ENCODE results near the gene TMEM236.
"Not testable (repeated sequence)": the region's sequence is repeated elsewhere in the genome, so short reads cannot be mapped to it uniquely, and the experiment has no call there.

The TMEM236 gene

DNA sequence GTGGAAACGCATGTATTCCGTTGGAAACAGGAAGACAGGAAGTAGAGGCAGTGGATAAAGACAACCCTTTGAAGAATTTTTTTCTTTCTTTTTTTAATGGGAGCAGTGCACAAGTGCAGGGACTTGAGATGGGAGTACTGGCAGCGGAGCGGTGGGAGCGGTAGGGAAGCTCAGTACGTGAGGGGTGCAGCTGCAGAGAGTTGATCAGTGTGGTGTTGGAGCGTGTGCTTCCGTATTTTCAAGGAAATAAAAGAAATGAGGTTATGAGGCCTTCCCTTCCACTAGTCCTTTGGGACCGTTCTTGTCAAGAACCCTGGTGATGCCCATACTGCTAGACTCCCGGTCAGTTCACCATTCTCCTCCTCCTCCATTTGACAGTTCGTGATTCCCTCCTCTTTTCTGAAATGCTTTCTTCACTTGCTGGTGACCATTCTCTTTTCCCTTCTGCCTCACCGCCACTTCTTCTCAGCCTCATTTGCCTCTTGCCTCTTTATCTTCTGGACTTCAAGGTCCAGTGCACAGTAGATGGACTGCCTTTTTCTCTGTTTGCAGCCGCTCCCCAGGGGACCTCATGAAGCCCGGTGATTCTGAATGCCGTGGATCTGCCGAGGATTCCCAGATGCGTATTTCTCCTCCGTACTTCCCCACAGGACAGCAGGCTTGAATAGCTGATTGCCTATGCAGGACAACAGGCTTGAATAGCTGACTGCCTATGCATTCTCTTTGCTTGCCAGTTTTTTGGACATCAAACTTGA is 39.1 kb upstream of the TMEM236 start:
- TF ChIP-seq, protein P1, sequence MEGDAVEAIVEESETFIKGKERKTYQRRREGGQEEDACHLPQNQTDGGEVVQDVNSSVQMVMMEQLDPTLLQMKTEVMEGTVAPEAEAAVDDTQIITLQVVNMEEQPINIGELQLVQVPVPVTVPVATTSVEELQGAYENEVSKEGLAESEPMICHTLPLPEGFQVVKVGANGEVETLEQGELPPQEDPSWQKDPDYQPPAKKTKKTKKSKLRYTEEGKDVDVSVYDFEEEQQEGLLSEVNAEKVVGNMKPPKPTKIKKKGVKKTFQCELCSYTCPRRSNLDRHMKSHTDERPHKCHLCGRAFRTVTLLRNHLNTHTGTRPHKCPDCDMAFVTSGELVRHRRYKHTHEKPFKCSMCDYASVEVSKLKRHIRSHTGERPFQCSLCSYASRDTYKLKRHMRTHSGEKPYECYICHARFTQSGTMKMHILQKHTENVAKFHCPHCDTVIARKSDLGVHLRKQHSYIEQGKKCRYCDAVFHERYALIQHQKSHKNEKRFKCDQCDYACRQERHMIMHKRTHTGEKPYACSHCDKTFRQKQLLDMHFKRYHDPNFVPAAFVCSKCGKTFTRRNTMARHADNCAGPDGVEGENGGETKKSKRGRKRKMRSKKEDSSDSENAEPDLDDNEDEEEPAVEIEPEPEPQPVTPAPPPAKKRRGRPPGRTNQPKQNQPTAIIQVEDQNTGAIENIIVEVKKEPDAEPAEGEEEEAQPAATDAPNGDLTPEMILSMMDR (conservative IDR thresholded peaks at IDR 0.05; ENCODE audit: low read depth) = no peak
- ChIA-PET POLR2A (ENCODE audit: low non-redundant PET) (no interaction called here), CTCF (no interaction called here)
- no peak for DNase-seq (ENCODE audit: low spot score)
- no peak overlapping the region for H3K27ac ChIP-seq

DNA sequence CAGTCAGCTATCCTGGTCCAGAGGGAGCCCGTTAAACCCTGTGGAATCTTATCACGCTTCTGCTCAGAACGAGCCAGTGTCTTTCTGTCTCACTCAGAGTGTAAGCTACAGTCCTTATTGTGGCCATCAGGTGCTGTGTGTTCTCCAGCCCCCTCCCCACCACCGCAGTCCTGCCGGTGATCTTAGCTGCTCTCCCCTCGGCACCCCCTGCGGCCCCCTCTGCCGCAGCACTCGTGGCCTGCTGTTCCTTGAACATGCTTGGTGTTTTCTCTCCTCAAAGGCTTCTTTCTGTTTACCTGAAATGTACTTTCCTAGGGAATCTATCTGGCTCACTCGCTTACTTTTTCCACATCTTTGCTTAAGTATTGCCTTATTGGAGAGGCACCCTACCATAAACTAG is 38.2 kb upstream of the TMEM236 start:
- ChIA-PET CTCF (no interaction called here), POLR2A (ENCODE audit: low non-redundant PET) (no interaction called here)
- DNase-seq (ENCODE audit: low spot score) = no peak
- no peak overlapping the region for H3K27ac ChIP-seq
- TF ChIP-seq, protein P1 (conservative IDR thresholded peaks at IDR 0.05; ENCODE audit: low read depth) = no peak

DNA sequence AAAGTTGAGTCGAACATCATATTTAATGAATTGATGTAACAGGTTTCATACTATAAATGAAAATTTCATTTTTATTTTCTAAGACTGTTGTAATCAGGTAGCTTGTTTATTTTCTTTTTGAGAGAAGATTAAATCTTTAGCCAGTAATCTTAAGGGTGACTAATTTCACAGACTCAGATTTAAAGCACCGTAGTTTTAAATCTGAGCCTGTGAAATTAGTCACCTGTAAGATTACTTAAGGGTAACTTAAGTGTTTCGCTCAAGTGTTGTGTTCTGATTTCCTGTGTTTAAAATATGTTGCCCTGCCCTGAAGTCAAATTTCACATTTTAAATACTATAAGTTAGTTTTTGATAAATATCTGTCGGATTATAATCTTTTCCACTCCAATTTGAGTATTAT is 35.8 kb upstream of the TMEM236 start:
- CTCF ChIA-PET = no interaction called here
- DNase-seq (ENCODE audit: low spot score) = no peak
- POLR2A ChIA-PET (ENCODE audit: low non-redundant PET) = no interaction called here
- TF ChIP-seq, protein P1 (conservative IDR thresholded peaks at IDR 0.05; ENCODE audit: low read depth) = no peak
- H3K27ac ChIP-seq = no peak overlapping the region

DNA sequence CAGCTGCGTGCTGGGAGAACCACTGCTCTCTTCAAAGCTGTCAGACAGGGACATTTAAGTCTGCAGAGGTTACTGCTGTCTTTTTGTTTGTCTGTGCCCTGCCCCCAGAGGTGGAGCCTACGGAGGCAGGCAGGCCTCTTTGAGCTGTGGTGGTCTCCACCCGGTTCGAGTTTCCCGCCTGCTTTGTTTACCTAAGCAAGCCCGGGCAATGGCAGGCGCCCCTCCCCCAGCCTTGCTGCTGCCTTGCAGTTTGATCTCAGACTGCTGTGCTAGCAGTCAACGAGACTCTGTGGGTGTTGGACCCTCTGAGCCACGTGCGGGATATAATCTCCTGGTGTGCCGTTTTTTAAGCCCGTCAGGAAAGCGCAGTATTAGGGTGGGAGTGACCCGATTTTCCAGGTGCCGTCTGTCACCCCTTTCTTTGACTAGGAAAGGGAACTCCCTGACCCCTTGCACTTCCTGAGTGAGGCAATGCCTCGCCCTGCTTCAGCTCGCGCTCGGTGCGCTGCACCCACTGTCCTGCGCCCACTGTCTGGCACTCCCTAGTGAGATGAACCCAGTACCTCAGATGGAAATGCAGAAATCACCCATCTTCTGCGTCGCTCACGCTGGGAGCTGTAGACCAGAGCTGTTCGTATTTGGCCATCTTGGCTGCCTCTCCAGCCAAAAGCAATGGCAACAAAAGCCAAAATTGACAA is 29.5 kb upstream of the TMEM236 start:
- DNase-seq (ENCODE audit: low spot score); CTCF ChIA-PET; POLR2A ChIA-PET (ENCODE audit: low non-redundant PET); H3K27ac ChIP-seq: not testable (repeated sequence)

DNA sequence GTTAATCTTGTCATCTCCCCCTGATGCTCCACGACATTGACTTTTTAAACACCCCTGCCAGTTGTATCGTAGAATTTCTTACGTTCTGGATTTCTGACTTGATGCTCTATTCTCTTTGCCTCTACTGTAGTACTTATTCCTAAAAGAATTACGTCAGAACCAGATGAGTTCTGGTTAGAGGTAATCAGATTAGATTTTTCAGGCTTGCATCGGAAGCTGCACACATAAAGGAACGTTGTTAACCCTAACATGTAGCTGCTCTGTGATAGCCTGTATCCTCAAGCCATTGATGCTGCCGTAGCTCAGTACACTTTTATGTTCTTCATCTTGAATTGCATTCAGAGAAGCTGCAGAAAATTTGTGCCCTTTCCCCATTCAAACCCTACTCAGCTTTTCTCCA is 26.3 kb upstream of the TMEM236 start:
- no peak for DNase-seq (ENCODE audit: low spot score)
- no peak overlapping the region for H3K27ac ChIP-seq
- CTCF ChIA-PET = no interaction called here
- POLR2A ChIA-PET (ENCODE audit: low non-redundant PET) = no interaction called here
- TF ChIP-seq, protein P1 (conservative IDR thresholded peaks at IDR 0.05; ENCODE audit: low read depth) = no peak

DNA sequence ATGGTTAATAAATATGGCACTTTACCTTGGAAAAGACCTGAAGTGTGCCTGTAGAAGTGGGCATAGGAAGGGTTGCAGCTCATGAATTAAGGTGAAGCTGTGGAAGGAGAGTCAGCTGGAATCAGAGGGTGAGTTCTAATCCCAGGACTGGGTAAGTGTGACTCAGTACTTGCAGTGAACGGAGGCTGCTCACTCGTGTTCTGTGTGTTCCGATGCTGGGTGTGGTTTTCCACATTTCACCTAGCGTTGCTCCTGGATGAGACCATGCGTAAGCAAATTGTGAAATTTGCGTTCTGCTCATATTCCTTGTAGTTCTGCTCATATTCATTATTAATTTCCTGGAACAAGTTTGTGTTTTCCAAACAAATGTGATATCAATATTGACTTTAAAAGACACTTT is 22.4 kb upstream of the TMEM236 start:
- no peak for DNase-seq (ENCODE audit: low spot score)
- ChIA-PET POLR2A (ENCODE audit: low non-redundant PET) (no interaction called here), CTCF (interaction anchor here (0.5 to 1.1 kb wide), 2 partner anchors 9 to 13 kb away, joined by 3 to 4 read pairs; no protein-coding TSS in a partner anchor)
- TF ChIP-seq, protein P1 (conservative IDR thresholded peaks at IDR 0.05; ENCODE audit: low read depth) = no peak
- no peak overlapping the region for H3K27ac ChIP-seq

DNA sequence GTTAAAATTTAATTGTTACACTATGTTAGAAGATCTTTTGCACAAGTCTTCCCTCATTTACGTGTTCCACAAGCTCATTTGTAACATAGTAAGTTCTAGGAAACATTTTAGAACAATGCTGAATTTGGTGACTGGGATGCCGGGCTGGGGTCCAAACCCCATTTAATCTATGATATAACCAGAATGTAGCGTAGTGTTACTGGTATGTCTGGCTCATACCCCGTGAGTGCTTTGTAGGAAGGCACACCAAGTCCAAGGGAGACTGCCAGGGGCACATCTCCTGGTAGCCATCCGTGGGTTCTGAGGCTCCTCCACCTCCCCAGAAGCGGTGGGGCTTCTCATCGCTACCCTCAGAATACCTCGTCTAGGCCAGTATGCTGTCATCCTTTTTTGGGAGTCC is 21.3 kb upstream of the TMEM236 start:
- TF ChIP-seq, protein P1 (conservative IDR thresholded peaks at IDR 0.05; ENCODE audit: low read depth) = no peak
- ChIA-PET CTCF (interaction anchor here (0.6 kb wide), 3 partner anchors 17 to 602 kb away, joined by 3 to 5 read pairs (median 3); no protein-coding TSS in a partner anchor), POLR2A (ENCODE audit: low non-redundant PET) (no interaction called here)
- no peak for DNase-seq (ENCODE audit: low spot score)
- no peak overlapping the region for H3K27ac ChIP-seq

Measured in RWPE1 (cell line).